Measurements from ENCODE around the gene CASP12. TPM values are rescaled to one million over a fixed set of nuclear protein-coding genes. Genes with fewer than 3 reads are reported as not detected.

The CASP12 gene
- total and polyA plus RNA-seq, 5 donors: 0.23 to 0.45 (median 0.25) TPM; not detected in 1

Other genes with a start within 250 kb of the CASP12 start
- gene CASP4, start 70.1 kb upstream of the CASP12 start, total RNA-seq: 10 to 100 TPM; 16.5 to 19.9 (median 18.5) TPM
- 18.1 TPM for gene CASP4, start 70.1 kb upstream of the CASP12 start, polyA plus RNA-seq
- gene CASP5, start 124.7 kb upstream of the CASP12 start, total RNA-seq: under 1 TPM in 1 of 4 donors, not detected in 3; 0.23 TPM
- not detected for gene CASP5, start 124.7 kb upstream of the CASP12 start, polyA plus RNA-seq
- 10 to 100 TPM in 2 of 4 donors, 1 to 10 TPM in 2; 8.7 to 16.0 (median 12.4) TPM for gene CASP1, start 136.7 kb upstream of the CASP12 start, total RNA-seq
- gene CASP1, start 136.7 kb upstream of the CASP12 start, polyA plus RNA-seq: 6.6 TPM
- gene CARD16, start 146.9 kb upstream of the CASP12 start, total RNA-seq: 10 to 100 TPM in 2 of 4 donors, 1 to 10 TPM in 2; 5.1 to 12.2 (median 9.7) TPM
- gene CARD16, start 146.9 kb upstream of the CASP12 start, polyA plus RNA-seq: 16.3 TPM
- not detected for gene CARD18, start 241.3 kb upstream of the CASP12 start, total RNA-seq
- gene CARD18, start 241.3 kb upstream of the CASP12 start, polyA plus RNA-seq: not detected

Measured in right cardiac atrium (tissue), 5 donors.